Measurements from ENCODE around the gene CFAP58. TPM values are rescaled to one million over a fixed set of nuclear protein-coding genes. Genes with fewer than 3 reads are reported as not detected.

CFAP58 gene
- total RNA-seq, 1 donor from 2014 or later, result 0.85 TPM

DNA sequence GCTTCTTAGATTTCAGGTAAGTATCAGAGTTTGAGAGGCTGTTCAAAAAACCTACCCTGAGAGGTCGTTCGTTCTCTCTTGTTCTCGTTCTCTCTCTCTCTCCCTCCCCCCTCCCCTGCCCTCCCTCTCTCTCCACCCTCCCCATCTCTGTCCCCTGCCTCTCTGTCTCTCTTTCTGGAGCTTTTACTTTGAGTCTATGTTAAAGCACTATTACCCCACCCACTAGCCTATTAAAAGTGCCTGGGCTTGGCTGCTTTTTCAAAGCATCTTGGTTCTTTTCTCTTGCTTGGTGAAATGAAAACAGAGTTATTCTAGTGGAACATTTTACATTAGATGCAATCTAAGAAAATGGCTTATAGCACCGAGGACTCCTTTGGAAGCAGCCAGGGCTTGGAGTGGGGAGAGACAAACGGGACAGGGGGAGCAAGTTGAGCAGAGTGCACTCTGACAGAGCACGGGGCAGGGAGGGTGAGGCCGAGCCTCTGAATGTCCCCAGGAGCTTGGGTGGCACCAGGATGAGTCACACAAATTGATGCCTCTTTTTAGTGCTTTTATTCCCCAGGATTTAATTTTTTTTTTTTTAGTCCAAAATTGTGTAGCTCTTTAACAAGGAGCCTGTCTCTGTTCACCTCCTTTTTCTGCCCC is 134.3 kb downstream of the CFAP58 start:
- no peak for DNase-seq

DNA sequence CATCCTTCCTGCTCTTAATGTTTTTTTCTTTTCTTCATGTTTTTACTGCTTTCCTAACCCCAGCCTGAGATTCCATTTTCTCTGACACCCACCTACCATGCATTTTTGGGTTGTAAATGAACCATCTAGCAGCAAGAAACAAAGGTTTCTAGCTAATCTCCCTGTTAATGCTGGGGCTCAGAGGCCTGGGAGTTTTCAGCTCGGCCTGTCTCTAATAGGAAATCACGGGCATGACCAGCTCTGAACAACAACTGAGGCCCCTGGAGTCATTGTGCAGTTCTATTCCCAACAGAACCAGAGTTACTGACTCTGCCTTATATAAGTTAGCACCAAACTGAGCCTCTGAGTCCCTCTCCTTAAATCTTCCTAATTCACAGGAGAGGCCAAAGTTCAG is 134.8 kb downstream of the CFAP58 start:
- DNase-seq, result no peak

DNA sequence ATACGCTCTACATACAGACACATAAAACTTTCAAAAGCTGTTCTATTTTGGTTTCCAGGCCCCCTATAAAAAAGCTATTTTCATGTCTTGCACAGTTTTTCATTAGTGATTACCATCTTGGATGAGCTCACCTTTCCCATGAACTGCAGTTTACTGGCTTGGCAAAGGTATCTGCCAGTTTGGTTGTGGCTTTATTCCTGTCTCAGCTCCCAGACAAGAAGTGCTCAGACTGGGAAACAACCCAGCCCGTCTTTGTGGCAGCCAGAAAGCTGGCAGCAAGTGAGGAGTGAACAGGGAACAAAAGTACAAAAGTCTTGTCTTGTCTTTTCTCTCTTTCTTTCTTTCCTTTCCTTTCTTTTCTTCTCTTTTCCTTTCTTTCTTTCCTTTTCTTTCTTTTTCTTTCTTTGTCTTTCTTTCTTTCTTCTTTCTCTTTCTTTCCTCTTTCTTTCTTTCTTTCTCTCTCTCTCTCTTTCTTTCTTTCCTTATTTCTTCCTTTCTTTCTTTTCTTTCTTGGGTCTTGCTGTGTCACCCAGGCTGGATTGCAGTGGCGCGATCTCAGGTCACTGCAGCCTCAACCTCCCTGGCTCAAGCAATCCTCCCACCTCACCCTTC is 138.8 kb downstream of the CFAP58 start:
- no peak for DNase-seq

DNA sequence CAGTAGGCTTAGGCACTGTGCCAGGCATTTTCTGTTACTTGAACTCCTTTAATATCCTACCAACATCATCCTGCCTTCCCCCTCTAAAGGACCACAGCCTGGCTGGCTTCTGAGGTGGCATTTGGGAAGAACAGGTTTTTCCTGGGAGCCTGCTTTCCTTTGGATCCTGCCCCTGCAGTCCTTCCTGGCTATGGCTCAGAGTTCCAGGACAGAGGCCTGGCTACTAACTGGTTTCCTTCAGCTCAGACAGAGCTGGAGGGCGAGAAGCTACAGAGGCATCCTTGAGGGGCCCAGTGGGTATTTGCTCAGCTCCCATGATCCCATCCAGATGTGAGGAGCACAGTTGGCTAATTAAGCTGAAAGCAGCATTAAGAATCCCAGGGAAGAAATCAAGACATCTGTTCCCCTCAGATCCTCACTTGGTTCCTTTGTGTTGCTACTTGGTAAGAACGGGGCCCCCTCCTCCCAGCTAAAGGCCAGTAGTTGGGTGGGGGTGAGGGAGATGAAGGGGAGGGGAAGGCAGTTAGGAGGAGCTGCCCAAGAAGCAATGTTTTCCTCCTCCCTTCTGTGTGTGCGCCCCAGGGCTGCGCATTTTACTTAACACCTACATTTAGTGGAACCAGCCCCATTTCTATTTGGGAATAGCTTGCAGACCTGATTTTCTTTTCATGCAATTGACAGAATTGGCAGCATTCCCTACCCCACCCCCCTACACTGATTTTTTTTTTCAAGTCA is 144.9 kb downstream of the CFAP58 start:
- DNase-seq, result no peak

DNA sequence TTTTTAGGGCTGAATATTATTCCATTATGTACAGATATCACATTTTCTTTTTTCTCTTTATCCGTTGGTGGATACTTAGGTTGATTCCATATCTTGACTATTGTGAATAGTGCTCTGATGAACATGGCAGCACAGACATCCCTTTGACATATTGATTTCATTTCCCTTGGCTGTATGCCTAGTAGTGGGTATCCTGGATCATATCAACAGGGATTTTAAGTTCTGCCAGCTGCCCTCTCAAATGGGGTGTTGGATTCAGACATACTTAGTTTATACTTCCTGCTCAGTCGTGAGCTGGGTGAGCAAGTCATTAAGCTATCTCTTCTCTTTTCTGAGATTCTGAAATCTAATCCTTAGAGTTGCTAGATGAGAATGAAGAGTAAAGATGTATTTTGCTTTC is 147.8 kb downstream of the CFAP58 start:
- DNase-seq, result no peak

DNA sequence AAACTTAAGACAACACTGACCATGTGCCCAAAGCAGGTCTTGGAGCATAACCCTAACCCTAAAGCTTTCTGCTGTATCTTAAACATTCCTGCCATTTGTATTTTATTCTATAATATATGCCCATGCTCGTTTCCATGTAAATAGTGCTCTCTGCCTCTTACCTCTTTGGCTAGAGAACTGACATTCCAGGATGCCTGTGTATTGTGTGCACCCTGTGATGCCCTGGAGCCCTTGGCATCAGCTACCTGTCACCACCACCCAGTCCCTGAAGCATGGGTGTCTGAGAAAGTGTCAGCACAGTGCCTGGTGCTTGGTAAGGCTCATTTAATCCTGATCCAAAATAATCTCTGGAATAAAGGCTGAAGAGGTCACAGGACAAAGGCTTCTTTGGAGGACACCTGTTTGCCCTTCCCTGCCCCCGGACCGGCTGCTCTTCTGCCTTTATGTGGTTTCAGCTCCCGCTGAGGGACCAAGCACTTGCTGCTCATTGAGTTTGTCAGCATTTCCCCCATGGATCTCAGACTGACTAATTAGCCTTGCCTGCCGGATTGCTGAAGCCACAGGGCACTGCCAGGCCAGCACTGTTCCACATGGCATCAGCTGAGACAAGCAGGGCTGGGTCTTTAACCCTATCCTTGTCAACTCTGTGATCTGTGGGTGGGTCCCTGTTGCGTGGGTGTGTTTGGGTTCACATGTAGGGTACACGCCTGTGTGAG is 148.4 kb downstream of the CFAP58 start:
- DNase-seq, result no peak

DNA sequence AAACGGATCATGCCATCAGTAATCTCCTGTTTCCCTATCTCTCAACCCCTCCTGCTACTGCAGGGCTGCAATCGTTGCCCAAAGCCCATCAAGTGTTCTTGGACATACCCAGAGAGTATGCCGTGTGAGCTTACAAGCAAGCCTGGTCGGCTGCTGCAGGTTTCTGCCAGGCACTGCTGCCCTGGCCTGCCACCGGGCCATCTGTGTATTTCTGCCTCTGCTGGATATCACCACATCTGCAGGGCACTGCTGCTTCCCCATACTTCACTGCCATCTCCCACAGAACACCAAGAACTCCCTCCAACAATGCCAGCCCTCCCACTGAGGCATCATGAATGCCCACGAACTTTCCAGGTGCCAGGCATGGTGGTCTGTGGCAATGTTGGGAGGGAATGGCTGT is 149.3 kb downstream of the CFAP58 start:
- no peak for DNase-seq

Other genes starting within 250 kb of the CFAP58 start
- 7.0 and 10.0 TPM in 2 replicates for gene SFR1, start 231.7 kb upstream of the CFAP58 start, total RNA-seq
- gene CFAP43, start 121.5 kb upstream of the CFAP58 start, total RNA-seq, result 0.23 TPM in 1 of 2 replicates, not detected in the other
- 147 and 348 TPM in 2 replicates for gene GSTO1, start 98.9 kb upstream of the CFAP58 start, total RNA-seq
- 0.51 and 0.85 TPM in 2 replicates for gene GSTO2, start 84.6 kb upstream of the CFAP58 start, total RNA-seq
- 29.3 and 39.9 TPM in 2 replicates for gene ITPRIP, start 15.4 kb upstream of the CFAP58 start, total RNA-seq